ENCODE data around the gene NINL. TPM values are rescaled to one million over a fixed set of nuclear protein-coding genes. Genes with fewer than 3 reads are reported as not detected.
"Not testable (repeated sequence)": the region's sequence is repeated elsewhere in the genome, so short reads cannot be mapped to it uniquely, and the experiment has no call there.

NINL gene
- total RNA-seq, 2 experiments from 2014 or later: 2.1 to 2.3 TPM

- no peaks in the 10 kb centered on the region for H3K27me3 Mint-ChIP-seq
- DNase-seq (no peak), ATAC-seq (no peak)
- H3K4me3 Mint-ChIP-seq: no peak overlapping the region
- H3K27ac Mint-ChIP-seq: no peak overlapping the region
- no peaks in the 10 kb centered on the region for H3K36me3 Mint-ChIP-seq
- no peaks in the 10 kb centered on the region for H3K9me3 Mint-ChIP-seq (ENCODE audit: low read depth)
- CTCF ChIA-PET: no interaction called here
- no peaks in the 10 kb centered on the region for H3K4me1 Mint-ChIP-seq
These were observed 80.8 kb downstream of the NINL start for GRCh38 chr20:25504366-25505135.

GRCh38 chr20:25503936-25504335 is 81.4 kb downstream of the NINL start:
- Mint-ChIP-seq H3K27ac (no peak overlapping the region), H3K9me3 (ENCODE audit: low read depth) (no peaks in the 10 kb centered on the region)

GRCh38 chr20:25503051-25503639 is 82.2 kb downstream of the NINL start:
- H3K27me3 Mint-ChIP-seq; H3K4me3 Mint-ChIP-seq; DNase-seq; H3K4me1 Mint-ChIP-seq; H3K27ac Mint-ChIP-seq; H3K36me3 Mint-ChIP-seq; H3K9me3 Mint-ChIP-seq (ENCODE audit: low read depth); CTCF ChIA-PET; ATAC-seq: not testable (repeated sequence)

More at GRCh38 chr20:25503936-25504335, 81.4 kb downstream of the NINL start:
- no peaks in the 10 kb centered on the region for H3K27me3 Mint-ChIP-seq
- ATAC-seq (no peak), DNase-seq (no peak)
- CTCF ChIA-PET: no interaction called here
- no peaks in the 10 kb centered on the region for H3K4me1 Mint-ChIP-seq
- H3K4me3 Mint-ChIP-seq: no peak overlapping the region
- no peaks in the 10 kb centered on the region for H3K36me3 Mint-ChIP-seq

- no peak overlapping the region for H3K4me3 Mint-ChIP-seq
- no peaks in the 10 kb centered on the region for H3K4me1 Mint-ChIP-seq
- CTCF ChIA-PET: no interaction called here
- DNase-seq: no peak
- H3K9me3 Mint-ChIP-seq (ENCODE audit: low read depth): no peaks in the 10 kb centered on the region
- no peaks in the 10 kb centered on the region for H3K27me3 Mint-ChIP-seq
- H3K27ac Mint-ChIP-seq: no peak overlapping the region
- no peaks in the 10 kb centered on the region for H3K36me3 Mint-ChIP-seq
- ATAC-seq: no peak
These were observed 84.4 kb downstream of the NINL start for GRCh38 chr20:25500880-25501351.

DNA sequence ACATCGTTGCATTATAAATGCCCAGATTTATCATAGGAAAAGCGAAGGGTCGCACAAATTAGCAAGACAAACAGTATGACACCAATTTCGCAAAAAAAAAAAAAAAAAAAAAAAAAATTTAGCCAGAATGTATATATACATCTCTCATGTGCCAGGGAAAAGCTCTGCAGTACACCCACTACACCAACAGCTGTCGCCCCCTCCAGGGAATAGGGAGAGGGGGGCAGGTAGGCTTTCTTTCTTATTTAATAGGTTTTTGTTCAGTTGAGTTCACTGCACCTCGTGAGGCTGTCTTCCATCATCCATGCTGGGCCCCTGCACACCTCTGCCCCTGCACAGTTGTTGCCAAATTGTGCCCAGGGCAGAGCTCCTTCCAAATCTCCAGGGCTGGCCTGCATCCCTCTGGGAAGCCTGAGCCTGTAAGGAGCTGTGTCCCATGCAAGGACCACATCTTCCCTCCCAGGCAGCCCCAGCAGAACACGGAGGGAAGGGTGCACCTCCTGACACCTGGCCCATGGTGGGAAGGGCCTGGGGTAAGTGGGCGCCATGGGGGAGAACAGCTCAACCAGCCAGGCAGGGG is 85.4 kb downstream of the NINL start:
- Mint-ChIP-seq H3K4me1 (no peaks in the 10 kb centered on the region), H3K9me3 (ENCODE audit: low read depth) (no peaks in the 10 kb centered on the region), H3K27me3 (no peaks in the 10 kb centered on the region), H3K36me3 (no peaks in the 10 kb centered on the region), H3K4me3 (no peak overlapping the region), H3K27ac (no peak overlapping the region)
- ATAC-seq (no peak), DNase-seq (no peak)
- CTCF ChIA-PET: no interaction called here

DNA sequence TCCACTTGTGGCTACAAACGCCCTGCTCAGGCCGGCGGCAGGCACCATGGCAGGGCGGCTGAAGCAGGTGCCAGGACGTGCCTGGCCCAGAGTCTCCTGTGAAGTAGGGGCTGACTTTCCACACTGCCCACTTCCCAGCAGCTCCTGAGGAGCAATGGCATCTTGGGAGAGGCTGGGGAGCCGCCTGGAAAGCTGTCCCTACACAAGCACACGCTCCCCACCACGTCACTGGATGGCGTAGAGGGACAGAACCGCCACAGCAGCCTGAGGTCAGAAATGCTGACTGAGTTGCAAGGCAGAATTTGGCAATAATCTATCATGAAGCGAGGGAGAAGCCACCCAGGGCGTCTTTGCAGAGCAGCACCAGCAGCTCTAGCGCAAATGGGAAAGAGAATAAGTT is 86.3 kb downstream of the NINL start:
- Mint-ChIP-seq H3K27ac (no peak overlapping the region), H3K9me3 (ENCODE audit: low read depth) (no peaks in the 10 kb centered on the region), H3K36me3 (no peaks in the 10 kb centered on the region), H3K27me3 (no peaks in the 10 kb centered on the region), H3K4me3 (no peak overlapping the region), H3K4me1 (no peaks in the 10 kb centered on the region)
- CTCF ChIA-PET: no interaction called here
- no peak for ATAC-seq
- no peak for DNase-seq

DNA sequence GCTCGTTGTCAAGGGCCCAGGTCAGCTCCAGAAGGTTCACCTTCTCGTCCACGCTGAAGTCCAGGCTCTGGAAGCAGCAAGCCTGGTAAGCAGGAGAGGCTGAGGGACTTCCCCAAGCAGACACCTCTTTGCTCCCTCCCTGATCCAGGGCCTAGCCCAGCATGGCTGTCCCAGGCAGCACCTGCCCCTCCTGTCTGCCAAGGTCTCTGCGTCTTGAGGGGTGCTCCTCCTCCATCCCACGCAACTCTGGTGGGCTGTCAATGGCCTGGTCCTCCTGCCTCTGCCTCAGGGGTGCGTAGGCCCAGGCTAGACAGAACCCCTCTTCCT is 87.1 kb downstream of the NINL start:
- ATAC-seq: no peak
- no peaks in the 10 kb centered on the region for H3K27me3 Mint-ChIP-seq
- H3K9me3 Mint-ChIP-seq (ENCODE audit: low read depth): no peaks in the 10 kb centered on the region
- no peaks in the 10 kb centered on the region for H3K4me1 Mint-ChIP-seq
- CTCF ChIA-PET: no interaction called here
- no peak for DNase-seq
- H3K27ac Mint-ChIP-seq: no peak overlapping the region
- H3K4me3 Mint-ChIP-seq: no peak overlapping the region
- no peaks in the 10 kb centered on the region for H3K36me3 Mint-ChIP-seq

DNA sequence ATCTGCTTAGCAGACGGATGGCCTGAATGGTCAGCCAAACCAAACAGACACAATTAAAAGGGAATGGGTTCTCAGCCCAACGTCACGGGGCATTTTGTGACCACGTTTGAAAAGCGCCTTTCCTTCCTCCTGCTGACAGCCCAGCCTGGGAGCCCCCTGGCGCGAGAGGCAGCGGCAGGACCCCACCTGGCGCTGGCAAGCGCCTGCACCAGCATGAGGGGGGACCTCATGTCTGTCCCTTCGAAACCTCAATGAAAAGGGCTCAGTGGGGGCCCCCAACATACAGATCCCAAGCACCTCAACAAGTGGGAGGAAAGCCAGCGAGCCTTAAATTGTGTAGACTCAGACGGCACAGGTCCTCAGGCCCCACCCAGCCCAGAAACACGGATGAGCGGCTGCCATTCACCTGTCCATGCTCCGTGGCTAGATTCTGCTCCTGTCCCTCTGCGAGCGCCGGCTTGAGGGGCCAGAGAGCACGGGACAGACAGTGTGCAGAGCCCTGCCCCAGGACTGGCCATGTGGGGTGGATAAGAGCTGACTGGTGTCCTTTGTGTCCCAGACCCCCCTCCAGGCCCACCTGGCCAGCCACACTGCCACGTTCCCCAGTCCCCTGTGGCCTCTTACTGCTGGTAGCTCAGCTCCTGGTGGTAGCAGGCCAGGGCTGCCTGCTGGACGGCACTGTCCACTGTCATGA is 87.6 kb downstream of the NINL start:
- DNase-seq (no peak), ATAC-seq (no peak)
- H3K36me3 Mint-ChIP-seq: no peaks in the 10 kb centered on the region
- no peaks in the 10 kb centered on the region for H3K9me3 Mint-ChIP-seq (ENCODE audit: low read depth)
- no peak overlapping the region for H3K27ac Mint-ChIP-seq
- no peaks in the 10 kb centered on the region for H3K27me3 Mint-ChIP-seq
- CTCF ChIA-PET: no interaction called here
- H3K4me1 Mint-ChIP-seq: no peaks in the 10 kb centered on the region
- H3K4me3 Mint-ChIP-seq: no peak overlapping the region

- Mint-ChIP-seq H3K4me1 (no peaks in the 10 kb centered on the region), H3K9me3 (ENCODE audit: low read depth) (no peaks in the 10 kb centered on the region), H3K4me3 (no peak overlapping the region), H3K27ac (no peak overlapping the region), H3K27me3 (no peaks in the 10 kb centered on the region), H3K36me3 (no peaks in the 10 kb centered on the region)
- no peak for DNase-seq
- no peak for ATAC-seq
- CTCF ChIA-PET: no interaction called here
These were observed 88.3 kb downstream of the NINL start for GRCh38 chr20:25496968-25497401.

- Mint-ChIP-seq H3K27ac (no peak overlapping the region), H3K27me3 (no peaks in the 10 kb centered on the region), H3K36me3 (no peaks in the 10 kb centered on the region), H3K9me3 (ENCODE audit: low read depth) (no peaks in the 10 kb centered on the region), H3K4me1 (no peaks in the 10 kb centered on the region), H3K4me3 (no peak overlapping the region)
- DNase-seq (no peak), ATAC-seq (no peak)
- CTCF ChIA-PET: no interaction called here
These were observed 89.0 kb downstream of the NINL start for GRCh38 chr20:25496165-25496967.

DNA sequence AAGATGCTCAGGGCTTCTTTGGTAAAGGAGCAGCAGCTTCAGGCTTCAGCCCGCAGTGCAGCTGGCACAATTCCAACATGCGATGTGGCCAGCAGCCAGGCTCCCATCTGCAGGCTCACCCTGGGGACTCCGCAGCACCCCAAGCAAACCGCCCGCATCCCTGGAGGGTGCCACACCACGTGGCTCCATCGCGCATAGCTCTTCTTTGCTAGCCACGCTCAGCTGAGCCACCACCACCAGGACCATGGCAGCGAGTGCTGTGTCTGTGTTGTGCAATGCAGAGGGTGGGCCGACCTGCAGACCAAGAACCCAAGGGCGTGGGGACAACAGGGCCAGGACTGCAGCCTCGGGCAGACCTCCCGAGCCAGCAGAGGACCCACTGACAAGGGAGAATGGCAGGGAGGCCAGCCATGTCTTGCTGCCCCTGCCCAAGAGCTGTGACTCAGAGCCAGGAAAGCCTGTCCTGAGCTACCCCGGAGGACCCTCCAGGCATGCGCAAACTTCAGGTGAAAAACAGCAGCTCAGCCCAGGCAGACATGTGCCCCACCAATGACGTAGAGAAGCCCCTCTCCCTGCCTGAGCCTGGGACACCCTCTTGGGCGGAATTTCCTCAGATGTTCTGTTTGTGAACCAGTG is 90.0 kb downstream of the NINL start:
- CTCF ChIA-PET: no interaction called here

GRCh38 chr20:25494506-25495188 is 90.7 kb downstream of the NINL start:
- Mint-ChIP-seq H3K27ac (no peak overlapping the region), H3K27me3 (no peaks in the 10 kb centered on the region), H3K9me3 (ENCODE audit: low read depth) (no peaks in the 10 kb centered on the region), H3K4me1 (no peaks in the 10 kb centered on the region), H3K36me3 (no peaks in the 10 kb centered on the region), H3K4me3 (no peak overlapping the region)
- DNase-seq: no peak
- CTCF ChIA-PET: no interaction called here
- no peak for ATAC-seq

More for the DNA sequence above, 90.0 kb downstream of the NINL start:
- ATAC-seq (no peak), DNase-seq (no peak)
- Mint-ChIP-seq H3K4me1 (no peaks in the 10 kb centered on the region), H3K36me3 (no peaks in the 10 kb centered on the region), H3K4me3 (no peak overlapping the region), H3K9me3 (ENCODE audit: low read depth) (no peaks in the 10 kb centered on the region), H3K27ac (no peak overlapping the region), H3K27me3 (no peaks in the 10 kb centered on the region)

All from activated CD8-positive, alpha-beta memory T cell treated with anti-CD3 and anti-CD28 coated beads, Interleukin-2, amount 10 ng/mL, durations not matched to agents 7 days and 5 days (primary cell).